WTC11 (cell line): Measurements from ENCODE around the gene VCL.

ENCODE experiments used
- CTCF ChIP-seq: fragments of 200-600 bp; IDR thresholded peaks from 2 replicates; pipeline ENCODE4 v1.8.0; 2022; ENCODE audit warnings: antibody characterized with exemption
- GABPB1 ChIP-seq: sonication (generic); formaldehyde crosslinking; IDR thresholded peaks from 2 replicates; pipeline ENCODE4 v1.8.1; 2023; ENCODE audit warnings: mild to moderate bottlenecking, missing genetic modification reagents
- NFYB ChIP-seq: sonication (generic); formaldehyde crosslinking; conservative IDR thresholded peaks from 2 replicates; pipeline ENCODE4 v1.8.0; 2022; ENCODE audit warnings: low read depth, missing genetic modification reagents
- TF ChIP-seq, protein P1 (sequence below): sonication (generic); formaldehyde crosslinking; IDR thresholded peaks from 2 replicates; pipeline ENCODE4 v1.8.1; 2022; ENCODE audit warnings: low read depth, missing genetic modification reagents, borderline replicate concordance

- no peak for TF ChIP-seq CTCF
- no peak for TF ChIP-seq NFYB (CRISPR knock-in tag)
- TF ChIP-seq, protein P1, sequence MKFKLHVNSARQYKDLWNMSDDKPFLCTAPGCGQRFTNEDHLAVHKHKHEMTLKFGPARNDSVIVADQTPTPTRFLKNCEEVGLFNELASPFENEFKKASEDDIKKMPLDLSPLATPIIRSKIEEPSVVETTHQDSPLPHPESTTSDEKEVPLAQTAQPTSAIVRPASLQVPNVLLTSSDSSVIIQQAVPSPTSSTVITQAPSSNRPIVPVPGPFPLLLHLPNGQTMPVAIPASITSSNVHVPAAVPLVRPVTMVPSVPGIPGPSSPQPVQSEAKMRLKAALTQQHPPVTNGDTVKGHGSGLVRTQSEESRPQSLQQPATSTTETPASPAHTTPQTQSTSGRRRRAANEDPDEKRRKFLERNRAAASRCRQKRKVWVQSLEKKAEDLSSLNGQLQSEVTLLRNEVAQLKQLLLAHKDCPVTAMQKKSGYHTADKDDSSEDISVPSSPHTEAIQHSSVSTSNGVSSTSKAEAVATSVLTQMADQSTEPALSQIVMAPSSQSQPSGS (CRISPR knock-in tag), result no peak
- TF ChIP-seq GABPB1 (CRISPR knock-in tag), result no peak
Measured at GRCh38 chr10:74092372-74092771, 94.5 kb downstream of the VCL start.
